HEK293 (cell line): Measurements from ENCODE around the gene VAV2.

Experiments
- BCL6B ChIP-seq: fragments of 450-650 bp; formaldehyde crosslinking; IDR thresholded peaks from 2 replicates; pipeline ENCODE4 v1.5.1; 2017; ENCODE audit warnings: missing biosample characterization, missing genetic modification characterization
- EGR2 ChIP-seq: fragments of 450-650 bp; formaldehyde crosslinking; IDR thresholded peaks from 2 replicates; pipeline ENCODE4 v1.5.1; 2016; ENCODE audit warnings: low read depth, missing biosample characterization, missing genetic modification characterization
- HOXA7 ChIP-seq: sonication (generic); formaldehyde crosslinking; IDR thresholded peaks from 2 replicates; pipeline ENCODE4 v1.8.1; 2022; ENCODE audit warnings: missing genetic modification reagents, borderline replicate concordance
- IKZF3 ChIP-seq: fragments of 450-650 bp; IDR thresholded peaks from 2 replicates; pipeline ENCODE4 v1.5.0; 2018; ENCODE audit warnings: missing biosample characterization, mild to moderate bottlenecking, missing genetic modification characterization, moderate library complexity
- KLF7 ChIP-seq: fragments of 450-650 bp; formaldehyde crosslinking; IDR thresholded peaks from 2 replicates; pipeline ENCODE4 v1.5.1; 2016; ENCODE audit warnings: missing biosample characterization, missing genetic modification characterization, borderline replicate concordance
- OSR2 ChIP-seq: fragments of 450-650 bp; formaldehyde crosslinking; IDR thresholded peaks from 2 replicates; pipeline ENCODE4 v1.5.1; 2016; ENCODE audit warnings: missing biosample characterization, missing genetic modification characterization
- RBAK ChIP-seq: fragments of 450-650 bp; formaldehyde crosslinking; IDR thresholded peaks from 2 replicates; pipeline ENCODE4 v1.5.1; 2016; ENCODE audit warnings: missing biosample characterization, missing genetic modification characterization
- ZBTB26 ChIP-seq: fragments of 450-650 bp; formaldehyde crosslinking; optimal IDR thresholded peaks from 2 replicates; pipeline ENCODE3; 2016; ENCODE audit warnings: missing biosample characterization, mild to moderate bottlenecking, missing genetic modification characterization
- ZBTB6 ChIP-seq: fragments of 450-650 bp; formaldehyde crosslinking; IDR thresholded peaks from 2 replicates; pipeline ENCODE4 v1.5.1; 2017; ENCODE audit warnings: missing biosample characterization, missing genetic modification characterization
- ZNF114 ChIP-seq: fragments of 450-650 bp; formaldehyde crosslinking; IDR thresholded peaks from 2 replicates; pipeline ENCODE4 v1.5.0; 2017; ENCODE audit warnings: missing biosample characterization, missing genetic modification characterization
- ZNF132 ChIP-seq: fragments of 450-650 bp; formaldehyde crosslinking; IDR thresholded peaks from 2 replicates; pipeline ENCODE4 v1.5.1; 2017; ENCODE audit warnings: missing biosample characterization, missing genetic modification characterization, borderline replicate concordance
- ZNF184 ChIP-seq: fragments of 450-650 bp; IDR thresholded peaks from 2 replicates; pipeline ENCODE4 v1.5.1; 2018; ENCODE audit warnings: missing biosample characterization, mild to moderate bottlenecking, missing genetic modification characterization
- ZNF2 ChIP-seq: fragments of 450-650 bp; formaldehyde crosslinking; IDR thresholded peaks from 2 replicates; pipeline ENCODE4 v1.5.1; 2016; ENCODE audit warnings: missing biosample characterization, missing genetic modification characterization
- ZNF23 ChIP-seq: fragments of 450-650 bp; formaldehyde crosslinking; IDR thresholded peaks from 2 replicates; pipeline ENCODE4 v1.5.1; 2016; ENCODE audit warnings: missing biosample characterization, missing genetic modification characterization, borderline replicate concordance
- ZNF266 ChIP-seq: fragments of 450-650 bp; formaldehyde crosslinking; IDR thresholded peaks from 2 replicates; pipeline ENCODE4 v1.5.1; 2016; ENCODE audit warnings: missing biosample characterization, missing genetic modification characterization, low read depth
- ZNF302 ChIP-seq: fragments of 450-650 bp; formaldehyde crosslinking; IDR thresholded peaks from 2 replicates; pipeline ENCODE4 v1.5.1; 2016; ENCODE audit warnings: missing biosample characterization, missing genetic modification characterization, low read depth
- ZNF311 ChIP-seq: fragments of 450-650 bp; formaldehyde crosslinking; IDR thresholded peaks from 2 replicates; pipeline ENCODE4 v1.5.1; 2017; ENCODE audit warnings: missing biosample characterization, missing genetic modification characterization, borderline replicate concordance
- ZNF324 ChIP-seq: fragments of 450-650 bp; formaldehyde crosslinking; IDR thresholded peaks from 2 replicates; pipeline ENCODE4 v1.5.1; 2016; ENCODE audit warnings: missing biosample characterization, missing genetic modification characterization
- ZNF473 ChIP-seq: fragments of 450-650 bp; formaldehyde crosslinking; IDR thresholded peaks from 2 replicates; pipeline ENCODE4 v1.5.1; 2017; ENCODE audit warnings: missing biosample characterization, missing genetic modification characterization
- ZNF48 ChIP-seq: fragments of 450-650 bp; formaldehyde crosslinking; IDR thresholded peaks from 2 replicates; pipeline ENCODE4 v1.5.1; 2016; ENCODE audit warnings: missing biosample characterization, missing genetic modification characterization
- ZNF585B ChIP-seq: fragments of 450-650 bp; formaldehyde crosslinking; IDR thresholded peaks from 2 replicates; pipeline ENCODE4 v1.5.1; 2016; ENCODE audit warnings: missing biosample characterization, missing genetic modification characterization
- ZNF654 ChIP-seq: fragments of 450-650 bp; formaldehyde crosslinking; IDR thresholded peaks from 2 replicates; pipeline ENCODE4 v1.5.1; 2016; ENCODE audit warnings: low read depth, missing biosample characterization, missing genetic modification characterization
- ZNF658 ChIP-seq: fragments of 450-650 bp; formaldehyde crosslinking; IDR thresholded peaks from 2 replicates; pipeline ENCODE4; 2016; ENCODE audit warnings: missing biosample characterization, missing genetic modification characterization
- ZNF692 ChIP-seq: fragments of 450-650 bp; formaldehyde crosslinking; IDR thresholded peaks from 2 replicates; pipeline ENCODE4 v1.5.1; 2016; ENCODE audit warnings: missing biosample characterization, missing genetic modification characterization
- ZSCAN16 ChIP-seq: fragments of 450-650 bp; formaldehyde crosslinking; IDR thresholded peaks from 2 replicates; pipeline ENCODE4 v1.5.1; 2016; ENCODE audit warnings: missing biosample characterization, missing genetic modification characterization
- ZXDB ChIP-seq: fragments of 450-650 bp; formaldehyde crosslinking; IDR thresholded peaks from 2 replicates; pipeline ENCODE4 v1.5.1; 2016; ENCODE audit warnings: missing biosample characterization, missing genetic modification characterization
- TF ChIP-seq, protein P1 (sequence below): fragments of 450-650 bp; formaldehyde crosslinking; conservative IDR thresholded peaks from 2 replicates; pipeline ENCODE4 v1.5.1; 2016; ENCODE audit warnings: low read depth, missing biosample characterization, missing genetic modification characterization
- TF ChIP-seq, protein P2 (sequence below): fragments of 450-650 bp; formaldehyde crosslinking; IDR thresholded peaks from 2 replicates; pipeline ENCODE4 v1.5.1; 2016; ENCODE audit warnings: missing biosample characterization, missing genetic modification characterization

Gene VAV2

GRCh38 chr9:134025606-134026541 is 33.8 kb upstream of the VAV2 start (continued):
- TF ChIP-seq ZBTB26 (peak; percentile 87), RBAK (tag by site-specific recombination) (no peak), BCL6B (tag by site-specific recombination) (no peak), ZNF114 (tag by site-specific recombination) (no peak), ZNF311 (tag by site-specific recombination) (no peak), ZSCAN16 (tag by site-specific recombination) (no peak), HOXA7 (CRISPR knock-in tag) (no peak), ZBTB6 (tag by site-specific recombination) (no peak), KLF7 (tag by site-specific recombination) (no peak), ZNF473 (no peak), ZNF23 (tag by site-specific recombination) (no peak), ZNF658 (tag by site-specific recombination) (no peak), ZNF324 (tag by site-specific recombination) (no peak), ZXDB (peak; percentile 56; the same call in 1 of the 2 replicates), ZNF654 (tag by site-specific recombination) (no peak), ZNF266 (tag by site-specific recombination) (no peak), ZNF302 (tag by site-specific recombination) (no peak), ZNF2 (tag by site-specific recombination) (no peak), ZNF48 (tag by site-specific recombination) (no peak), ZNF132 (no peak), EGR2 (tag by site-specific recombination) (no peak), IKZF3 (tag by site-specific recombination) (no peak), ZNF184 (no peak), OSR2 (tag by site-specific recombination) (peak; percentile 11; the same call in 1 of the 2 replicates), ZNF585B (tag by site-specific recombination) (no peak), ZNF692 (tag by site-specific recombination) (no peak; the same call in 1 of the 2 replicates)
- TF ChIP-seq, protein P1, sequence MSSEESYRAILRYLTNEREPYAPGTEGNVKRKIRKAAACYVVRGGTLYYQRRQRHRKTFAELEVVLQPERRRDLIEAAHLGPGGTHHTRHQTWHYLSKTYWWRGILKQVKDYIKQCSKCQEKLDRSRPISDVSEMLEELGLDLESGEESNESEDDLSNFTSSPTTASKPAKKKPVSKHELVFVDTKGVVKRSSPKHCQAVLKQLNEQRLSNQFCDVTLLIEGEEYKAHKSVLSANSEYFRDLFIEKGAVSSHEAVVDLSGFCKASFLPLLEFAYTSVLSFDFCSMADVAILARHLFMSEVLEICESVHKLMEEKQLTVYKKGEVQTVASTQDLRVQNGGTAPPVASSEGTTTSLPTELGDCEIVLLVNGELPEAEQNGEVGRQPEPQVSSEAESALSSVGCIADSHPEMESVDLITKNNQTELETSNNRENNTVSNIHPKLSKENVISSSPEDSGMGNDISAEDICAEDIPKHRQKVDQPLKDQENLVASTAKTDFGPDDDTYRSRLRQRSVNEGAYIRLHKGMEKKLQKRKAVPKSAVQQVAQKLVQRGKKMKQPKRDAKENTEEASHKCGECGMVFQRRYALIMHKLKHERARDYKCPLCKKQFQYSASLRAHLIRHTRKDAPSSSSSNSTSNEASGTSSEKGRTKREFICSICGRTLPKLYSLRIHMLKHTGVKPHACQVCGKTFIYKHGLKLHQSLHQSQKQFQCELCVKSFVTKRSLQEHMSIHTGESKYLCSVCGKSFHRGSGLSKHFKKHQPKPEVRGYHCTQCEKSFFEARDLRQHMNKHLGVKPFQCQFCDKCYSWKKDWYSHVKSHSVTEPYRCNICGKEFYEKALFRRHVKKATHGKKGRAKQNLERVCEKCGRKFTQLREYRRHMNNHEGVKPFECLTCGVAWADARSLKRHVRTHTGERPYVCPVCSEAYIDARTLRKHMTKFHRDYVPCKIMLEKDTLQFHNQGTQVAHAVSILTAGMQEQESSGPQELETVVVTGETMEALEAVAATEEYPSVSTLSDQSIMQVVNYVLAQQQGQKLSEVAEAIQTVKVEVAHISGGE (tag by site-specific recombination) = peak; percentile 44
- TF ChIP-seq, protein P2, sequence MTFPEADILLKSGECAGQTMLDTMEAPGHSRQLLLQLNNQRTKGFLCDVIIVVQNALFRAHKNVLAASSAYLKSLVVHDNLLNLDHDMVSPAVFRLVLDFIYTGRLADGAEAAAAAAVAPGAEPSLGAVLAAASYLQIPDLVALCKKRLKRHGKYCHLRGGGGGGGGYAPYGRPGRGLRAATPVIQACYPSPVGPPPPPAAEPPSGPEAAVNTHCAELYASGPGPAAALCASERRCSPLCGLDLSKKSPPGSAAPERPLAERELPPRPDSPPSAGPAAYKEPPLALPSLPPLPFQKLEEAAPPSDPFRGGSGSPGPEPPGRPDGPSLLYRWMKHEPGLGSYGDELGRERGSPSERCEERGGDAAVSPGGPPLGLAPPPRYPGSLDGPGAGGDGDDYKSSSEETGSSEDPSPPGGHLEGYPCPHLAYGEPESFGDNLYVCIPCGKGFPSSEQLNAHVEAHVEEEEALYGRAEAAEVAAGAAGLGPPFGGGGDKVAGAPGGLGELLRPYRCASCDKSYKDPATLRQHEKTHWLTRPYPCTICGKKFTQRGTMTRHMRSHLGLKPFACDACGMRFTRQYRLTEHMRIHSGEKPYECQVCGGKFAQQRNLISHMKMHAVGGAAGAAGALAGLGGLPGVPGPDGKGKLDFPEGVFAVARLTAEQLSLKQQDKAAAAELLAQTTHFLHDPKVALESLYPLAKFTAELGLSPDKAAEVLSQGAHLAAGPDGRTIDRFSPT (tag by site-specific recombination) = no peak
